ENCODE data around the gene SEZ6L2.
"Not testable (repeated sequence)": the region's sequence is repeated elsewhere in the genome, so short reads cannot be mapped to it uniquely, and the experiment has no call there.

The SEZ6L2 gene

DNA sequence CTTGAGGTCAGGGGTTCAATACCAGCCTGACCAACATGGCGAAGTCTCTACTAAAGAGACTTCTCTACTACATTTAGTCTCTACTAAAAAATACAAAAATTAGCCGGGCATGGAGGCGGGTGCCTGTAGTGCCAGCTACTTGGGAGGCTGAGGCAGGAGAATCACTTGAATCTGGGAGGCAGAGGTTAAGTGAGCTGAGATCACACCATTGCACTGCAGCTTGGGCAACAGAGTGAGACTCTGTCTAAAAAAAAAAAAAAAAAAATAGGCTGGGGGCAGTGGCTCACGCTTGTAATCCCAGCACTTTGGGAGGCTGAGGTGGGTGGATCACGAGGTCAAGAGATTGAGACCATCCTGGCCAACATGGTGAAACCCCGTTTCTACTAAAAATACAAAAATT, 10.5 kb upstream of the SEZ6L2 start:
- not testable (repeated sequence) for DNase-seq (ENCODE audit: low spot score)

- DNase-seq (ENCODE audit: low spot score), result no peak
Observed at GRCh38 chr16:29909391-29909790, 10.0 kb upstream of the SEZ6L2 start.

- no peak for DNase-seq (ENCODE audit: low spot score)
Observed at GRCh38 chr16:29908719-29909220, 9.4 kb upstream of the SEZ6L2 start.

DNA sequence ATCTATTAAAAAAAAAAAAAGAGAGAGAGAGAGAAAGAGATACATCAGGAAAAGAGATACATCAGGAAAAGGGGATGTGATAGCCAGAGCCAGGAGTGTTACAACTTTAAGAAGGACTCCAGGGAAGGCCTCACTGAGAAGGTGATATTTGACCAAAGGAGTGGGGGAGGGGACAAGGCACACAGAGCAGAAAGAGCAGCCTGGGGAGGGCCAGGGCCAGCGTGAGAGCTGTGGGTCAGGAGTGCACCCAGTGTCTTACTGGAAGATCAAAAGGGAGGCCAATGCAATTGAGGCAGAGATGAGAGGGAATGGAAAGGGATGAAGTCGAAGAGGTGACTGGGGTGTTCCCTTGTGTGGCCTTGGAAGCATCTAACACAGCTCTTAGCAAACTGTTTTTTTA, 8.6 kb upstream of the SEZ6L2 start:
- DNase-seq (ENCODE audit: low spot score), result no peak

GRCh38 chr16:29906520-29907244, 7.3 kb upstream of the SEZ6L2 start:
- no peak for DNase-seq (ENCODE audit: low spot score)

DNA sequence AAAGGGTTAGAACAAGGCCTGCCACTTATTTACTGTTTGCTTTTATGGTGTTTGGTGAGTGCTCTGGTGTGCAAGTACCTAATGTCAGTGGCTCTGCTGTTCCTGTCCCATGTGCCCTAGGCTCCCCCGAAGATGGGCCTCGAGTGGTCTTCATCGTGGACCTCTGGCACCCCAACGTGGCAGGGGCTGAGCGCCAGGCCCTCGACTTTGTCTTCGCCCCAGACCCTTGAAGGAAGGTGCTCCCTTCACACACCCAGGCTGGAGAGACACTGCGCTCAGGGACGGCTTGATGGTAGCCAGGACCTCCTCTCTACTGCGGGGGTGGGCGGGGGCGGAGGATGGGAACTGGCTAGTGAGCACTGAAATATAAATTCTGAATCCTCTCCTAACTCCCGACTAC, 6.3 kb upstream of the SEZ6L2 start:
- no peak for DNase-seq (ENCODE audit: low spot score)

DNA sequence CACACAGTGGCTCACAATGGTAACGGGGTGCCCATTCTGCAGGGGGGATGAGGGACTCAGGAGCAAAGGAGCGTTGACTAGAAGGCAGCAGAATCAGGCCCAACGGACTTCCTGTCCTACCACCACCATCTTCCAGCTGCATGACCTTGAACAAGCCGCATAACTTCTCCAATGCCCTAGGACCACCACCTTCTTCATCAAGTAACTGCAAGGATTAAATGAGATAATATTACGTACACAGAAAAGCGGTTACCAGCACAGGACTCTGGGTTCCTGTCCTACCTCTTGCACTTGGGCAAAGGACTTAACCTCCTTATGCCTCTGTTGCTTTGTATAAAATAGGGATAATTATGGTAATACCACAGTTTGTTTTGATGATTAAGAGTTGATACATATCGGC, 5.6 kb upstream of the SEZ6L2 start:
- DNase-seq (ENCODE audit: low spot score), result no peak

DNA sequence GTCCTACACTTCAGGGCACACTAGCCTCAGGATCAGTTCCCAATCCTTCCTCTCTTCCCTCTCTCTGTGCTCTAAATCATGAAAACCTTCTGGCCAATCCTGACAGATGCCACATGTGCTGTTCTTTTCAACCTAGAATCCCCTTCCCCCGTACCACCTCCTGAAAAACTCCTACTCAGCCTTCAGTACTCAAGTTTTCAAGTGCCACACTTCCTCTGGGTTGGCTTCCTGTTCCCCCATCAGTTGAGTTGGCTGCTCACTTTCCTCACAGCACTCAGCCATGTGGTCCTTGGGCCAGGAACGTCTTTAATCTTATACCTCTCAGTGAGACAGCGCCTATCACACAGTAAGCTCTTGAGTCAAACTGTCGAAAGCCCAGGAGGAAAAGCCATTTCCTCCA, 4.2 kb upstream of the SEZ6L2 start:
- no peak for DNase-seq (ENCODE audit: low spot score)

- no peak for DNase-seq (ENCODE audit: low spot score)
Observed at GRCh38 chr16:29901607-29901945, 2.2 kb upstream of the SEZ6L2 start.

- no peak for DNase-seq (ENCODE audit: low spot score)
Observed at GRCh38 chr16:29900888-29901606, 1.7 kb upstream of the SEZ6L2 start.

- DNase-seq (ENCODE audit: low spot score), result peak; percentile 75
Observed at GRCh38 chr16:29900102-29900887, 945 bp upstream of the SEZ6L2 start, which contains the start of gene ASPHD1. Gene ASPHD1, plus strand, starts transcription at chr16:29900488. Its CDS starts 484 bp downstream, at chr16:29900972.

GRCh38 chr16:29898804-29899515, 390 bp downstream of the SEZ6L2 start:
- DNase-seq (ENCODE audit: low spot score), result peak; percentile 14

GRCh38 chr16:29898135-29898803, 1.1 kb downstream of the SEZ6L2 start:
- DNase-seq (ENCODE audit: low spot score), result no peak

- DNase-seq (ENCODE audit: low spot score), result no peak
Observed at GRCh38 chr16:29897333-29897732, 2.0 kb downstream of the SEZ6L2 start.

GRCh38 chr16:29896841-29897240, 2.5 kb downstream of the SEZ6L2 start:
- no peak for DNase-seq (ENCODE audit: low spot score)

- DNase-seq (ENCODE audit: low spot score), result no peak
Observed at GRCh38 chr16:29894352-29894751, 5.0 kb downstream of the SEZ6L2 start.

GRCh38 chr16:29893553-29893952, 5.8 kb downstream of the SEZ6L2 start:
- DNase-seq (ENCODE audit: low spot score), result no peak

DNA sequence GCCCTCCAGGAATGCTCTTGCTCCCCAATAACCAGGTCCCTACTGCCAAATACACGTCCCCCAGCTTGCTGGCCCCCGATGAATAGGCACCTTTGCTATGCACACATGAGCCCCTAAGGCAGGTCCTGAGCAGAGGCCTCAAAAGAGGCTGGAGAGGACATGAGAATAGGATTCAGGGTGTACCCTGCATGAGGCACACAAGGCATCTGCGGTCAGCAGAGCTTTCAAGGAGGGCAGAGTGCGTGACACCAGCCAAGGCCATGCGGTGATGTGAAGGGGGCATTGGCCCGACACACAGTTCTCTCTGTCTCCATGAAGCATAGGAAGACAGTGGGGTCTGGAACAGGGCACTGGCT, 6.9 kb downstream of the SEZ6L2 start:
- no peak for DNase-seq (ENCODE audit: low spot score)

- no peak for DNase-seq (ENCODE audit: low spot score)
Observed at GRCh38 chr16:29891525-29892457, 7.6 kb downstream of the SEZ6L2 start.

GRCh38 chr16:29889372-29889771, 10.0 kb downstream of the SEZ6L2 start:
- not testable (repeated sequence) for DNase-seq (ENCODE audit: low spot score)

Measured in SW480 (cell line).